GM19043 (cell line): ENCODE results near the gene TLK1.
"Not testable (repeated sequence)": the region's sequence is repeated elsewhere in the genome, so short reads cannot be mapped to it uniquely, and the experiment has no call there.

Experiments
- ATAC-seq: cut with Tn5 transposase; IDR thresholded peaks from one replicate; pipeline ENCODE4 v1.9.1; 2021; ENCODE audit warnings: low read depth; ENCODE audit not compliant: unreplicated experiment

Gene TLK1

GRCh38 chr2:171087547-171087946 lies 73.1 kb downstream of the TLK1 start:
- no peak for ATAC-seq

- ATAC-seq = no peak
Measured at GRCh38 chr2:171086352-171087290, 74.1 kb downstream of the TLK1 start.

- no peak for ATAC-seq
Measured at GRCh38 chr2:171084128-171084527, 76.6 kb downstream of the TLK1 start.

GRCh38 chr2:171083451-171083850 lies 77.2 kb downstream of the TLK1 start:
- ATAC-seq = no peak

- ATAC-seq = no peak
Measured at GRCh38 chr2:171081649-171082111, 79.0 kb downstream of the TLK1 start.

- no peak for ATAC-seq
Measured at GRCh38 chr2:171080607-171081006, 80.1 kb downstream of the TLK1 start.

GRCh38 chr2:171076422-171076821 lies 84.3 kb downstream of the TLK1 start:
- ATAC-seq = not testable (repeated sequence)

- no peak for ATAC-seq
Measured at GRCh38 chr2:171072164-171072563, 88.5 kb downstream of the TLK1 start.

GRCh38 chr2:171069286-171069956 lies 91.3 kb downstream of the TLK1 start:
- no peak for ATAC-seq

GRCh38 chr2:171066110-171066509 lies 94.6 kb downstream of the TLK1 start:
- ATAC-seq = no peak

GRCh38 chr2:171057575-171057974 lies 103.1 kb downstream of the TLK1 start:
- ATAC-seq = no peak

GRCh38 chr2:171056307-171056706 lies 104.4 kb downstream of the TLK1 start:
- ATAC-seq = no peak

- no peak for ATAC-seq
Measured at GRCh38 chr2:171049691-171050090, 111.0 kb downstream of the TLK1 start.

GRCh38 chr2:171046048-171046560 lies 114.6 kb downstream of the TLK1 start:
- ATAC-seq = no peak

- no peak for ATAC-seq
Measured at GRCh38 chr2:171044416-171044815, 116.3 kb downstream of the TLK1 start.

- ATAC-seq = no peak
Measured at GRCh38 chr2:171042253-171042969, 118.3 kb downstream of the TLK1 start.

- ATAC-seq = no peak
Measured at GRCh38 chr2:171036532-171036931, 124.2 kb downstream of the TLK1 start.

- ATAC-seq = no peak
Measured at GRCh38 chr2:171034315-171034714, 126.4 kb downstream of the TLK1 start.

- no peak for ATAC-seq
Measured at GRCh38 chr2:171025214-171025613, 135.5 kb downstream of the TLK1 start.

- ATAC-seq = peak; percentile 75
Measured at GRCh38 chr2:171018522-171018921, 142.2 kb downstream of the TLK1 start.

GRCh38 chr2:171016125-171016524 lies 144.6 kb downstream of the TLK1 start:
- ATAC-seq = no peak
